Measurements from ENCODE around the gene THSD4. TPM values are rescaled to one million over a fixed set of nuclear protein-coding genes. Genes with fewer than 3 reads are reported as not detected.

The THSD4 gene
- total RNA-seq, 4 donors from 2014 or later = 10.7 to 59.5 (median 49.0) TPM

- Histone ChIP-seq H3K36me3 (no peaks in the 10 kb centered on the region), H3K9me3 (no peaks in the 10 kb centered on the region), H3K27ac (peak overlapping the region in 3 of 4 donors; percentile 32 to 75 (median 54)), H3K4me1 (peaks cover 0 to 21% (median 0%) of the 10 kb centered on the region in 4 donors), H3K4me3 (no peak overlapping the region), H3K27me3 (no peaks in the 10 kb centered on the region)
- no peak for TF ChIP-seq CTCF (IDR thresholded peaks at IDR 0.05)
- no peak for TF ChIP-seq POLR2A (IDR thresholded peaks at IDR 0.05)
- peak in 2 of 3 donors; percentile 69 to 74 for DNase-seq
Observed at GRCh38 chr15:71296315-71296679, 181.0 kb downstream of the THSD4 start.

GRCh38 chr15:71301958-71302621, 186.8 kb downstream of the THSD4 start:
- no peak overlapping the region for H3K4me3 ChIP-seq
- H3K27me3 ChIP-seq = no peaks in the 10 kb centered on the region
- no peak for DNase-seq
- TF ChIP-seq CTCF (IDR thresholded peaks at IDR 0.05) = no peak
- no peak for TF ChIP-seq POLR2A (IDR thresholded peaks at IDR 0.05)
- no peak overlapping the region for H3K27ac ChIP-seq
- no peaks in the 10 kb centered on the region for H3K9me3 ChIP-seq
- no peaks in the 10 kb centered on the region for H3K4me1 ChIP-seq
- H3K36me3 ChIP-seq = no peaks in the 10 kb centered on the region

- Histone ChIP-seq H3K4me3 (no peak overlapping the region), H3K36me3 (no peaks in the 10 kb centered on the region), H3K27me3 (no peaks in the 10 kb centered on the region), H3K27ac (peak overlapping the region in 1 of 4 donors; percentile 11), H3K4me1 (no peaks in the 10 kb centered on the region), H3K9me3 (no peaks in the 10 kb centered on the region)
- no peak for DNase-seq
- TF ChIP-seq CTCF (IDR thresholded peaks at IDR 0.05) (no peak), POLR2A (IDR thresholded peaks at IDR 0.05) (no peak)
Observed at GRCh38 chr15:71302861-71303410, 187.7 kb downstream of the THSD4 start.

GRCh38 chr15:71303977-71304376, 188.7 kb downstream of the THSD4 start:
- no peak overlapping the region for H3K27ac ChIP-seq

GRCh38 chr15:71304681-71305080, 189.4 kb downstream of the THSD4 start:
- H3K27me3 ChIP-seq = no peaks in the 10 kb centered on the region
- H3K36me3 ChIP-seq = no peaks in the 10 kb centered on the region
- no peak for TF ChIP-seq POLR2A (IDR thresholded peaks at IDR 0.05)
- no peak for TF ChIP-seq CTCF (IDR thresholded peaks at IDR 0.05)
- no peaks in the 10 kb centered on the region for H3K9me3 ChIP-seq
- H3K27ac ChIP-seq = no peak overlapping the region
- no peaks in the 10 kb centered on the region for H3K4me1 ChIP-seq
- H3K4me3 ChIP-seq = no peak overlapping the region
- no peak for DNase-seq

More at GRCh38 chr15:71303977-71304376, 188.7 kb downstream of the THSD4 start:
- Histone ChIP-seq H3K36me3 (no peaks in the 10 kb centered on the region), H3K9me3 (no peaks in the 10 kb centered on the region), H3K4me3 (no peak overlapping the region), H3K27me3 (no peaks in the 10 kb centered on the region), H3K4me1 (no peaks in the 10 kb centered on the region)
- TF ChIP-seq POLR2A (IDR thresholded peaks at IDR 0.05) = no peak
- TF ChIP-seq CTCF (IDR thresholded peaks at IDR 0.05) = no peak
- no peak for DNase-seq
